GM12874 (cell line): ENCODE data around the gene CYSTM1.

Source experiments
- CTCF ChIP-seq: IDR thresholded peaks from 2 replicates; pipeline ENCODE4 v1.5.1; 2011; ENCODE audit warnings: low read depth, mild to moderate bottlenecking, control low read depth, low read length, moderate library complexity; ENCODE audit not compliant: insufficient read depth

Gene CYSTM1

GRCh38 chr5:140174465-140175366 lies at the start of gene CYSTM1:
CYSTM1 (plus strand) TSS chr5:140175188; CDS start chr5:140194466, 19,278 bp downstream.
- no peak for TF ChIP-seq CTCF

- TF ChIP-seq CTCF, result no peak
Observed at GRCh38 chr5:140125637-140126036, 49.4 kb upstream of the CYSTM1 start, which contains the start of gene IGIP. IGIP (plus strand) TSS chr5:140125937; CDS start chr5:140128477, 2,540 bp downstream.

DNA sequence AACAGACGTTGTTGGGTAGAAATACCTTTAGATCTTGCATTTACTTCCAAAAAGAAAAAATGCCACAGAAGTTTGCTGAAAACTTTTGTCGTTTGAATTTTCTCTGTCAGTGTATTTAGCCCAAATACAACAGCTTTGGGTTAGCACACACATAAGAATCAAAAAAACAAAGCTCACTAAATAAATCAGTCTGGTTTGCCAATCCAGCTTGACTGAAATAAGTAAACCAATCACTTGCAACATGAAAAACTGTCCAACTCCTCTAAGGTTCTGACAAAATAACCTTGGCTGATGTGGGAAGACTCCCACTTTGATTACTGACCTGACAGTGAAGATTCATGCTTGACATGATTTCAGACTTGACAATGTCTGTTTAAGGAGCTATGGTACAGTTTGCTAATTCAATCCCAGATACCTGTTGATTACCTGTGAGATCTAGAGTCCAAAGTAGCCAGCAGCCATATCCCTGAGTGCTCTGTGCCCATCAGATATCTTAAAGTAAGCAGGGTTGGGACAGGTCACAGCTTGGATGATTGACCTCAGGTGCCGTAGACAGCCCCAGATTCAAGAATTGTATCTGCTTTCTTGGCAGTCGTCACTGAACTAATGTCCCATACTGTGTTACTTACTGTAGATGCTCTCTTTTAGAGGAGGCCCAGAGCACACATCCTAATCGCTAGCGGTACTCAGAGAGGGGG lies 48.5 kb upstream of the CYSTM1 start:
- TF ChIP-seq CTCF, result no peak

GRCh38 chr5:140128376-140128775 lies 46.6 kb upstream of the CYSTM1 start:
- no peak for TF ChIP-seq CTCF

- TF ChIP-seq CTCF, result no peak
Observed at GRCh38 chr5:140130949-140131733, 43.8 kb upstream of the CYSTM1 start.

- TF ChIP-seq CTCF, result no peak
Observed at GRCh38 chr5:140131967-140132409, 43.0 kb upstream of the CYSTM1 start.

GRCh38 chr5:140133514-140134167 lies 41.3 kb upstream of the CYSTM1 start:
- no peak for TF ChIP-seq CTCF
